ENCODE results near the gene CTSC.
"Not testable (repeated sequence)": the region's sequence is repeated elsewhere in the genome, so short reads cannot be mapped to it uniquely, and the experiment has no call there.

CTSC gene

DNA sequence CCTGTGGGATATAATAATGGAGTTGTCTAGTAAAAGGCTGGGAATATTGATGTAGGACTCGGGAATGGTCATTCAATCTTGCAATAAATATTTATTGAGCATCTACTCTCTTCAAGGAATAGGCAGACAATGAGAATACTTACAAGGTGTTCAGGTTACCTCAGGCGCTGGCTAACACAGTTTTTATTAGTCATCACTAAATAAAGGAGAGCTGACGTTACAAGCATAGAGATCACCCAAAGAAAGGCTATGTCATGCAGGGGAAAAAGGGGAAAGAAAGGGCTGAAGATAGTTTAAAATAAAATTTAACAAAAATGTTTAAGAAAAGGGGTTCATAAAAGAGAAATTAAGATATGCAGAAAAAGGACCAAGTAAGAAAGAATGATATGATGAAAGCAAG is 15.8 kb upstream of the CTSC start:
- DNase-seq (ENCODE audit: low read depth in 4 of 4, low spot score in 1 of 4): no peak

DNA sequence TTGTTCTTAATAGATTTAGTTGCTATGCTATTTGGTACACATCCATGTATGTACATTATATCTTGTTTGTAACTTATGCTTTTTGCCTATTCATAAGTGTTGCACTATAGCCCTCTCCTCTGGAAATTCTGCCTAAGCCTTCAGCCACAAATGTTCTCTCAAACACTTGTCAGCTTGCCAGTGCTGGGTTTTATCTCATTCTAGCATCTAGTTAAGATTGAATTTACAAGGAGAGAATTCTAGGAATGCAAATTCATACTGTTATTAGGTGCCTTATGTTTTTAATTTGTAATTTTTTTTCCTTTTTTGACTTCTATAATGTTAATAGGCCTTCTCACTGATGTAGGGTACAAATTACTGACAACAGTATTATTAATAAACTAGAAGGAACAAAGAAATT is 14.6 kb upstream of the CTSC start:
- no peak for DNase-seq (ENCODE audit: low read depth in 4 of 4, low spot score in 1 of 4)

DNA sequence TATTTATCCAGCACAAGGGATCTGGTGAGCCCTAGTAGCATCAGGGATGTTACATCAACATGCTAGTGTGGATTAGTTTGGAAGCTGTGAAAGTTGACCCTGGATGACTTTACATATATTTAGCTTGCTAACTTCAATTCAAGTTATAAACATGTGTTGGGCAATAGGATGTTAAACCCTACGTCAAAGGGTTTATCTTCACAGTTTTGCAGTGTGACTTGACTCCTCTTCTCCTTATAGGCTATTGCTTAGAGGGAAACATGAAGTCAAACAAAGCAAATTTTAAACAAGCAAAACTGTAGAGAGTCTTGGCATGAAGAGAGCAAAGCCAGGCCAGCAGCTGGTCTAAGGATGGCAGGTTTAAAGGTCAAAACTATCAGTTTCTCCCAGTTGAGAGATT is 11.3 kb upstream of the CTSC start:
- no peak for DNase-seq (ENCODE audit: low read depth in 4 of 4, low spot score in 1 of 4)

DNA sequence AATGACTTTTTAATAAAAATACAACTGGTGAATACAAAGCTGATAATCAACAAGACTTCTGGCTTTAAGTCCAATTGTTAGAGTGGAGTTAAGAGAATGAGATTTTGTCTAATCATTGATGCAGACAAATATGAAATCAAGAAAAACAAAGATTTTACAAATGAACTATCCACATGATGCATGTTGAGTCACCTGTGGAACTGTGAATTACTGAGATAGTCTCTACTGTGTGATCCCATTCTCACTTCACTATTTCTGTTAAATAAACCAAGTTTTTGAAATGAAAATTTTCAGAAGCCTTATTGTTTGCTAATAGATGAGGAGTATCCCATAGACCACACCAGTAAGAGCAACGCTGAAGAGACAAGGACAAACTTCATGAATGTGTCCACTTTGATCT is 8.4 kb upstream of the CTSC start:
- no peak for DNase-seq (ENCODE audit: low read depth in 4 of 4, low spot score in 1 of 4)

DNA sequence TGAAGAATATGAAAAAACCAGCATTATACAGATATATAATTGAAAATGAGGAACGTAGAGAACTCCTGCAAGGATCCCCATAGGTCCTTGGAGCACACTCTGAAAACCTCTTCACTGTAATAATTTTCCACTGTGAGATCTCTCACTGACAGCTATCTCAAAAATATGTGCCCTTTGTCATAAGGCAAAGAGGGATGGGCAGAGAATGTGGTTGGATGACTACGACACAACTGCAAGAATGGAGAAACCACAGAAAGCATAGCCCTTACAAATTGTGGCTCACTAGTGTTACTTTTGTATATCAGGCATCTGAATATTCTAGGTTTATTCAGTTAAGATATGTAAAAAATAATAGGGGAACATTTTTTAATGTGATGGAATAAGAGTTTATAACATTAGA is 7.9 kb upstream of the CTSC start:
- no peak for DNase-seq (ENCODE audit: low read depth in 4 of 4, low spot score in 1 of 4)

DNA sequence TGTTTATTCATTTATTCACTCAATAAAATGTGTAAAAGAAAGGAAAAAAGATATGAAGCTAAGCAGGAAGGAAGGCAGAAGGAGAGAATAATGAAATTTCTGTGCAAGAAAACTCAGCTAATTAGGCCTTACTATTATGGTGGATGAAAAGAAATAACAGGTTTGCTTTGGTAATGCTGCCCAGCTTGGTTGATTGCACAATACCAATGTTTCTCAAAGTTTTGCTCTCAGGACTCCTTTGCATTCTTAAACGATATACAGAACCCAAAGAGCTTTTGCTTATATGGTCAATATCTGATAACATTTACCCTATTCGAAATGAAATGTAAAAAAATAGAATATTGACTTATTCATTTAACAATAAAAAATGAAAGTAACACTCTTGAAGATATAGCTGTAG is 7.3 kb upstream of the CTSC start:
- DNase-seq (ENCODE audit: low read depth in 4 of 4, low spot score in 1 of 4): no peak

DNA sequence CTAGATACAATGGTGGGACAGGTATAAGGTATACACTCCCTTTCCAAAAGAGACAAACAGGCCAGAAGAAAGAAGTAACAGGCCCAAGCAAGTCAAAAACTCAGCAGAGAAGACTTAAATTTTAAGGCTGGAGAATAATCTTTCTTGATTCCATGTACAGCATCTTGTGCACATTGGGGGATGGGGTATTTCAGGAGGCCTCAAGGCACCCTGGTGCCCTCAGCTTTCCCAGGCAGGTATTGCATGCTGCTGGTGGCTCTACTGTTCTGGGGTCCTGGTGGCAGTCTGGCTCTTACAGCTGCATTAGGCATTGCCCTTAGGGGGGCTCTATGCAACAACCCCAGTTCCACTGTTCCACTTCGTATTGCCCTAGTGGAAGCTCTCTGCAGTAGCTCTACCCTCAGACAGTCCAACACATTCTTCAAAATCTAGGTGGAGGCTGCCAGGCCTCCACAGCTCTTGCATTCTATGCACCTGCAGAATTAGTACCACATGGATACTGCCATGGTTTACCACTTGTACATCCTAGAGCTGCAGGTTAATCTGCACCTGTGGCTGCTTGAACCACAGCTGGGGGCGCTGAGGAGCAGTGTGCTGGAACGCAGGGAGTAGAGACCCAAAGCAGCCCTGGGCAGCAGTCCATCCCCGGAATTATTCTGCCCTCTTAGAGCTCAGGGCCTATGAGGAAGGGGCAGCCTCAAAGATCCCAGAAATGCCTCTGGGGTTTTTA is 4.2 kb upstream of the CTSC start:
- DNase-seq (ENCODE audit: low read depth in 4 of 4, low spot score in 1 of 4): no peak

DNA sequence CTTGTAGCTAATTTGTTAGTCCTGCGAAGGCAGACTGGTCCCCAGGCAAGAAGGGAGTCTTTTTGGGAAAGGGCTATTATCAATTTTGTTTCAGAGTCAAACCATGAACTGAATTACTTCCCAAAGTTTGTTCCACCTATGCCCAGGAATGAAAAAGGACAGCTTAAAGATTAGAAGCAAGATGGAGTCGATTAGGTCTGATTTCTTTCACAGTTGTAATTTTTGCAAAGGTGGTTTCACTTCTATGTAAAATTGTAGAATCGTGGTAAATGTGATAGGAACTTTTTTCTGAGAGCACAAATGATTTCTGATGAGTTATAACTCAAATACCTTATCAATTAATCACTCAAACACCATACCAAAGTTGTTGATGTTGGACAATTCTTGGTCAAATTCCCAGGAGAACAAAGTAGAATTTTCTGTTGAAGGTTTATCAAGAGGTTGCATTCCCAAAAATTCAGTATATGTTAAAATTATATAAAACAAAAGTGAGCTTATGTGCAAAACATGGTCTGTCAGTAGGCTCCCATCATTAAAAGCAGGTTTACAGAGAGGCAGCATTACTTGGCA is 2.9 kb upstream of the CTSC start:
- no peak for DNase-seq (ENCODE audit: low read depth in 4 of 4, low spot score in 1 of 4)

DNA sequence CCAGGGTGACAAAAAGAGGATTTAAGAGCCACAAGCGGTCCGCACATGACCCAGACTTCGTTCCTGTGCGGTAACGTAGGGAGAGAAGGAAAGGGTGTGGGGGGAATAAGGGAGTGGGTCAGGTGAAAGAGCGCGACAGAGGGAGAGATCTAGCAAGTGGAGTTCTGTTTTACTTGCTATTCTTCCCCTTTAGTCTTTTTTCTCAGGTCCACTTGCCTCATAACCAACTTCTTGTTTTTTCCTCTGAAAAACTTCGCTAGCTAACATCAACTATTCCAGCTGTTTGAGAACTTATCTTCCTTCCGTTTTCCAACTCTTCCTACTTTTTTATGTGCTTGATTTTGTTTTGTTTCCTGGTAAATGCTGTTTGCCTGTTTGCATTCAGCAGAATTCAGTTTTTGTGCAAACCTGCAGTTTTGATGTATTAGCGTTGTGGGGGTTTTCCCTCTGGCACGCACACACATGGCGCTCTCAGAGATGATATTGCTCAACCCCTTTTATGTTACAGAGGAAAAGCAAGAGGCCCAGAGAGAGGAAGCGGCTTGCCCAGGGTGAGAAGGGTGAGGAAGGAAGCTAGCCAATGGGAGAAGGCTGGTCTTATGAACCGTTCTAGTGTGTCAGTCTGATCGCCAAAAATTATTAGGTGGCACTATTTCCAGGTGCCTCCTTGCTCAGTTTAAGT is 592 bp upstream of the CTSC start:
- DNase-seq (ENCODE audit: low read depth in 4 of 4, low spot score in 1 of 4): peak in 3 of 4 experiments; percentile 16 to 45 (median 21)

DNA sequence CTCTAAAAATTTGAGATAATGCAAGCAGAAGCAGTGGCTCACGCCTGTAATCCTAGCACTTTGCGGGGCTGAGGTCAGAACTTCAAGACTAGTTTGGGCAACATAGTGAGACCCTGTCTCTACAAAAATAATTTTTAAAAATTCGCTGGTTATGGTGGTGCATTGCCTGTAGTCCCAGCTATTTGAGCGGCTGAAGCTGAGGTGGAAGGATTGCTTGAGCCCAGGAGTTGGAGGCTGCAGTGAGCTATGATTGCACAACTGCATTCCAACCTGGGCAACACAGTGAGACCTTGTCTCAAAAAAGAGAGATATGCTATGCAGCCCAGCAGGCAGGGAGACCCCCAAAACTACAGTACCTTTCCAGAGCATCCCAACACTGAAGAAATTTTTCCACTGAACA is 2.3 kb downstream of the CTSC start:
- no peak for DNase-seq (ENCODE audit: low read depth in 4 of 4, low spot score in 1 of 4)

DNA sequence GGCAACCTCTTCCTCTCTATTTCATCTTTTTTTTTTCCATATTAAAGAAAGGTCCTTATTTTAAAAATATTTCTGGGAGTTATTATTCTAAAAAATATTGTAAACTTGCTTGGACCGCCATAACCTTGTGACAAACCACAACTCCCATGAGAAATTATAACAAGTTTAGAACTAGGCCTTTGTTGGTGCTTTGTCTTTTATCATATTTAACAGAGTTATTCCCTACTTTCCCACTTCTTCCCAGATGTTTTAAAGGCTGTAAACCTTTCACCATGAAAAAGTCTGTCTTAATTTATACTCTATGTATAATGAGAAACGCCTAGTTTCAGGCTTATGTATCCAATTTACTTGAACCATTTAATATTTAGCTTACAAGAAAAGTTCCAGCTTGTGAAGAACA is 3.7 kb downstream of the CTSC start:
- no peak for DNase-seq (ENCODE audit: low read depth in 4 of 4, low spot score in 1 of 4)

DNA sequence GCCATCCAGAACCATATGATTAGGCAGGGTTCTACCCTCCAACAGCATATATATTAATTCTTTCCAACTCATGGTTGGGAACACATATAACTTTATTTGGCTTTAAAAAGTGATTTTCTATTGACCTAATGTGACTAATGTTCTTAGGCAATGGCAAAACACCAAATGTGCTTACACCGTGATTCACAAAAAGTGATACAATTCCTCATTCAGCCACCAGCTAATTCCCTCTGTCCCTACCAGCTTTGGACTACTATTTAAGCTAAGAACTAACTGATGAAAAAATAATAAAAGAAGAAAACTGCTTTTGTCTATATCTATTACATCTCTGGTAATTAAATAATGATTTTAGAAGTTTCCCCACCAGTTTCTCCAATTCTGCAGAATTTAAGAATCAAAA is 4.7 kb downstream of the CTSC start:
- no peak for DNase-seq (ENCODE audit: low read depth in 4 of 4, low spot score in 1 of 4)

DNA sequence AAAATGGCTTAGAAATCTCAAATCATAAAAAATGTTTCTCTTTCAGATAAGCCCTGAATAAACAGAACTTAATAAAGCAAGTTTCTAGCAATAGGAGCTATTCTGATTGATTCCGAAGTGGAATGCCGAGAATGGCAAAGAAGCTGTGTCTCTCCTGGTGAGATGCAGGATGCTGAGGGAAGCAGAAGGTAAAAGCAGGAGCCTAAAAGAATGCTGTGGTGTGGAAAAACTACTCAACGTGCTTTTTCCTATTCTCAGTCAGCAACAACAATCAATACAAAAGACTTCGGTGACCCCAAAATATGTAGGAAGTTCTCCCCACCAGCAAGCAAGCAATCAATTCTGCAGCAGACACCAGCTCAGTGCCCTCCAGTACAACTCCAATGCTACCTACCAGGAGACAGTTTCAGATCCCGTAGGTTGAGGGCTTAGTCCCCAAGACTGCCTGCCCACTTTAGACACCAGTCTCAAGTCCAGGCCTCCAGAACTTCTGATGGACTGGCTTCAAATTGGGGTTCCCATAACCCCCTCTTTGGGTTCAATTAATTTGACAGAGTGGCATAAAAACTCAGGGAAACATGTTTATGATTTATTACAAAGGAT is 6.6 kb downstream of the CTSC start:
- no peak for DNase-seq (ENCODE audit: low read depth in 4 of 4, low spot score in 1 of 4)

DNA sequence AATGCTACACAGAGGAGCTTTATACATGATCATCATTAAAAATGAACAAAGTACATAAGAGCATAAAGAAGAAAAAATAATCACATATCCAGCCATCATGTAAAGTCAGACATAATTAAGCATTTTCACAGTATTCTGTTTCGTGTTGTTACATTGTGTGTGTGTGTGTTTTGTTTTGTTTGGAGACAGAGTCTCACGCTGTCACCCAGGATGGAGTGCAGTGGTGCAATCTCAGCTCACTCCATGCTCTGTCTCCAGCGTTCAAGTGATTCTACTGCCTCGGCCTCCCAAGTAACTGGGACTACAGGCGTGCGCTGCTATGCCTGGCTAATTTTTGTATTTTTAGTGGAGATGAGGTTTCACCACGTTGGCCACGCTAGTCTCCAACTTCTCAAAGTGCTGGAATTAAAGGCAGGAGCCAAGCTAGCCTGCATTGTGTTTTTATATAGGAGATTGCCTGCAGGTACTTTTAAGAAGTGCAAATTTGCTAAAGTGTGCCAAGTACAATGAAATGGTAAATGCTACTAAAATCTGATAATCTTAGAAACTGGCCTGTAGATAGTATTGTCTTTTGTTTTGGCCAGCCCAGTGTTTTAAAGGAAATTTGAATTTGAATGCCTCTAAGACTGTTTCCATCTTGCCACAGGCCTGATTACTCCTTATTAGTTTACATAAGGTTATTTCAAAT is 7.8 kb downstream of the CTSC start:
- no peak for DNase-seq (ENCODE audit: low read depth in 4 of 4, low spot score in 1 of 4)

DNA sequence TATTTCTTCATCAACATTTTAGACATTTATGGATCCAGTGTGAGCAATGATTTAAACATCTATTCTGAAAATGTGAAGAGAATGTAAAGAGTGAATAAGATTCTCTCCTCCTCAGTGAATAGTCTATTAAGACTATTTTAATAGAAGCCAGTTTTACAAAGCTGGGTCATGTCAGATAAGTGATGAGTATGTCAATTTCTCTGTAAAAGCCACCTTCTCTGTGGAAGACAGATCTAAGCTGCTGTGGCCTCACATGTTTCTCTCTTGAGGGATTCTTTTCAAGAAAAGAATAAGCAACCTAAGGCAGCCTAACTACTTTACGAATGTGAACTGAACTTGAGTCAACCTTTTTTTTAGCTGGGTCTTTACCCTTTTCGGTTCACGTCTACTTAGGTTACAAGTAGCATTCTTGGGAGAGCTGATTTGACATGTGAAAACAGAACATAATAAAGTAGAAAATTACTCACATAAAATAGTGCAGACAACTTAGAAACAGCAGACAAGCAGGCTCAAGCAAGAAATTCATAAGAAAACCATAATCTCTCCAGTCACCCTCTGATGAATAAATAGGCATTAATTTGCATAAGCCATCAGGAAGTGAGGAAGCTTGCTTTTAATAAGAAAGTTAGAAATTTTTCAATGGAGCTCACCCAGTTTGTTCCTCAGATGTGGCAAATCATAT is 9.9 kb downstream of the CTSC start:
- no peak for DNase-seq (ENCODE audit: low read depth in 4 of 4, low spot score in 1 of 4)

DNA sequence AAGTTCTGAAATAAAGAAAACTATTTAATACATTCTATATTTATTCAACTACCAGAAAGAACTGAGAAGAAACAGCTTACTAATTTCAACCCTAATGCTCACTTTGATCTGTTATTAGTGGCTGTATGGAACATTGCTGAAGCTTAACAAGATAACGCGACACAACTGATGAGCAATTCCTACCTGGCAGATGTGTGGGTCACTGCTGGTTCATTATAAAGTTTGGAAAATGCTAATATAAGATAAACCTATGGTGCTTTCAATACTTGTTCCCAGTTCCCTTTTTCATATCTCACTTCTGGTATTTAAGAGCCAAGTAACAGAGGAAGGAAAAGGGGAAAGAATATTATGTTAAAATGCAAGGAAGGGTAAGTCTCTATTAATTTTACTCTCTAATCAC is 10.5 kb downstream of the CTSC start:
- no peak for DNase-seq (ENCODE audit: low read depth in 4 of 4, low spot score in 1 of 4)

DNA sequence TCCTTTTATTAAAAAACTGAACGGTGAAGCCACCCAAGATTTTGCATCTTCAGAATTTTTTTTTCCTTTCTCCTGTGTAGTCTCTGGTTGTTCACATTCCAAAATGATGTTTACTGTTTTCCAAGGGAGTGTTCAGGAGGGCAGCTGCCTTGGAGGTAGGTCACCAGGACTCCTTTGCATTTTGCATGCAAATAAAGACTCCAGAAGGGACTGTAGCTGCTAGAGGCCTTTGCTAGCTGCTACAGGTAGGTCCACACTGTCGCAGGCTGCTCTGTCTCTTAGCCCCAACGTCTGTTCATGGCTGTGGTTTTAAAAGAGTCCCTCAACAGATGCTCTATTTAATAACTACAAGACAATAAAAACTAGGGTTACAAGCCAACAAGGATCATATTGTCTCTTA is 11.4 kb downstream of the CTSC start:
- no peak for DNase-seq (ENCODE audit: low read depth in 4 of 4, low spot score in 1 of 4)

DNA sequence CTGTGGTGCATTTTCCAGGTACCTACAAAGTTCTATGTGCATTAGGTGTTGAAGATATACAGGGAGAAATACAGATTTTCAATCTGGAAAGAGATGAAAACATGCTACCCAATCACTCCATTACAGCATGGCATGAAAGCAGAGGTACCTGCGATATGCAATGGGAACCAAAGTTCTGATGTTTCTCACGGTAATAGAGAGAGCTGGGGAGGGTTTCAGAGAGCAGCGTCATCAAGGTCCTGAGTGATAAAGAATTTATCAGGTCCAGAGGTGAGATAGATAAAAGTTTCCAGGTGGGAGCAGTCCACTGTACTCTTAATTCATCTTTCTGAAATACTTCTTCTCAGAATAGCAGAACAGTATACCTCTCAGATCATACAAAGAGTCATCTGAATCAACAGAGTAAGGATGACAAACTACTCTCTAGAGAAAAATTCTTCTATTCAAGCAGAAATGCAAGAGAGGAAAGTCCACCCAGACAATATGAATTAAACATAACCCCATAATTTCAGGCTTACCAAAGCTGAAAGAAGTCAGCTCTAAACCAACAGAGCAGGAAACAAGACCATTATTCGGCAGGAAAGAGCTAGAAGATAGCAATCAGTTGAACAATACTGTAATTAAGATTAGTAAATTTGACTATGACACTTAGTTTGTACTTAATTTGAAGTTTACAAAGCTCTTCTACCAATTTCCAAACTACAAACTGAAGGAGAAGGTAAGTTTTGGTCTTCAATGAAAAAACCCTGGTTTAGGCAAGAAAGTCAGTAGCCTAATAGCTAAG is 12.8 kb downstream of the CTSC start:
- DNase-seq (ENCODE audit: low read depth in 4 of 4, low spot score in 1 of 4): no peak

DNA sequence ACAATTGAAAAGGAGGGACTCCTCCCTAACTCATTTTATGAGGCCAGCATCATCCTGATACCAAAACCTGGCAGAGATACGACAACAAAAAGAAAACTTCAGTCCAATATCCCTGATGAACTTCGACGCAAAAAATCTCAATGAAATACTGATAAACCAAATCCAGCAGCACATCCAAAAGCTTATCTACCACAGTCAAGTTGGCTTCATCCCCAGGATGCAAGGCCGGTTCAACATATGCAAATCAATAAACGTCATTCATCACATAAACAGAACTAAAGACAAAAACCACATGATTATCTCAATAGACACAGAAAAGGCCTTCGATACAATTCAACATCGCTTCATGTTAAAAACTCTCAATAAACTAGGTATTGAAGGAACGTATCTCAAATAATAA is 14.7 kb downstream of the CTSC start:
- not testable (repeated sequence) for DNase-seq (ENCODE audit: low read depth in 4 of 4, low spot score in 1 of 4)

DNA sequence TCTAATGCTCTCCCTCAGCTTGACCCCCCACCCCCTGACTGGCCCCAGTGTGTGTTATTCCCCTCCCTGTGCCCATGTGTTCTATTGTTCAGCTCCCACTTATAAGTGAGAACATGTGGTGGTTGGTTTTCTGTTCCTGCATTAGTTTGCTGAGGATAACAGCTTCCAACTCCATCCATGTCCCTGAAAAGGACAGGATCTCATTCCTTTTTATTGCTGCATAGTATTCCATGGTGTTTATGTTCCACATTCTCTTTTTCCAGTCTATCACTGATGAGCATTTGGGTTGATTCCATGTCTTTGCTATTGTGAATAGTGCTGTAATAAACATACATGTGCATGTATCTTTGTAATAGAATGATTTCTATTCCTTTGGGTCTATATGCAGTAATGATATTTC is 16.1 kb downstream of the CTSC start:
- not testable (repeated sequence) for DNase-seq (ENCODE audit: low read depth in 4 of 4, low spot score in 1 of 4)

Measured in stimulated activated CD4-positive, alpha-beta T cell treated with anti-CD3 and anti-CD28 coated beads, Interleukin-1b, Interleukin-23, amount 100 ng/mL, for 24 hours (primary cell).